ENCODE results near the gene FAM210A.

Gene FAM210A

GRCh38 chr18:13643261-13643751 lies 83.1 kb downstream of the FAM210A start:
- DNase-seq, result no peak

DNA sequence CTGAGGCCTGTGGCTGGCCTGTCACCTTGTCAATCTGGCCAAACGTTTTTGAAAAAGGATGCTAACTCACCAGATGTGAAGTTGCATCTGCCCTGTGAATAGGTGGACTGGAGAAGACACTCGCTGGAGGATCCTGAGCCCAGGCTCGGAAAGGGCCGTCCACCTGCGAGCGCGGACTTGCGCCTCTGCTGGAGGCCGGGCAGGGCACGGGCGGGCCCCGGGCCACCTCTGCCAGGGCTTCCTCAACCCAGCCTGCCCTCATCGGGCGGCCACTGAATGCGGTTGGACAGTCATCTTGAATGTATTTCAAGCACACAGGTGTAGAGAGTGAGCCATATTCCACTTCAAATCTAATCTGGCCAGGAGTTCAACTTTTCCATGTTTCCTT lies 83.9 kb downstream of the FAM210A start:
- no peak for DNase-seq

GRCh38 chr18:13641551-13642439 lies 84.6 kb downstream of the FAM210A start:
- DNase-seq, result no peak

GRCh38 chr18:13640266-13640860 lies 86.0 kb downstream of the FAM210A start:
- DNase-seq, result no peak

- DNase-seq, result no peak
Observed at GRCh38 chr18:13638719-13639595, 87.4 kb downstream of the FAM210A start.

DNA sequence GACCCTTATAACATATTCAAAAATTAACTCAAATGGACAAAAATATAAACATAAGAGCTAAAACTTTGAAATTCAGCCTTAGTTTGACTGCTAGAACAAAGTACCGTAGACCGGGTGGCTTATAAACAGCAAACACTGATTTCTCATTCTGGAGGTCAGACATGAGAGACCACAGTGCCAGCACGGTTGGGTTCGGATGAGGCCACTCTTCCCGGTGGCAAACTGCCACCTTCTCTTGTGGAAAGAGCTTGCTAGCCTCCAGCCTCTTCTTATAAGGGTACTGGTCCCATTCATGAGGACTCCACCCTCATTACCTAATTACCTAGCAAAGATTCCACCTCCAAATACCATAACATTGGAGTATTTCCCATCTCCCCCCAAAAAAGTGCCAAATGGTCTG lies 91.3 kb downstream of the FAM210A start:
- no peak for DNase-seq

DNA sequence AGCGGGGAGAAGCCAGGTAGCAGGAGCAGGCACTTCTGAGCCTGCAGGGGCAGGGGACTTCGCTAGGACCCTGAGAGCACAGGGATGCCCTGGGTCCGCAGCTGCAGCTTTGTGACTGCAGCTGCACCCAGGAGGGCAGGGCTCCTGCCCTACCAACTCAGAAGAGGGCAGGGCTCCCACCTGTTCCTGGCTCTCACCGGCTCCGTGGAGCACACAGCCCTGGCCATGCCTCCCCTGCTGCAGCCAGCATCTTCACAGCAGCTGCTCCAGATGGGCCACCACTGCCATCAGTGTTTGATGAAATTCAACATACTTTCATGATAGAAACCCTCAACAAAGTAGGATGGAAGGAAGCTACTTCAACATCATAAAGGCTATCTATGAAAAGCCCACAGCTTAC lies 92.7 kb downstream of the FAM210A start:
- DNase-seq, result no peak

DNA sequence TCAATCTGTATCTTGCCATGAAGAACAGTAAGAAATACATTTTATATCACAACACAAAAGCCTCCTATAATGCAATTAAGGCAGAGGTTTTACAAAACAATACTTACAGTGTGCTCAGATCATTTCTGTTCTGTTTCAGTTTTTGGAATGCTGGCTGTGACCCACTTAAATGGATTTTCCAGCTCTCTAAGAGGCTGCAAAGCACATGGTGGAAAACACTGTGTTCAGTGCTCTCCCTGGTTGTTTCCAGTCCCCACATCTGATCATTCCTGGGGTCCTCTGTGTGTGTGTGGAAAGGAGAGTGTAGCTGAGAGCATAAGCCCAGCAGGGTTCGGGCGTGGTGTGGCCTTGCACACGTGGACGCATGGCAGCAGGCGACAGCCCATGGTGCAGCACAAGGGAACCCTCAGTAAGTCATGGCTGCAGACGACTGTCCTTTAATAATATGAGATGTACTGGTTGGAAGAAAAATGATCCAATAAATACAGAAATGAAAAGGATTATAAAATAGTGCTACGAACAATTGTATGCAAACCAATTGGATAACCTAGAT lies 95.6 kb downstream of the FAM210A start:
- DNase-seq, result no peak

- no peak for DNase-seq
Observed at GRCh38 chr18:13629841-13630715, 96.3 kb downstream of the FAM210A start.

- no peak for DNase-seq
Observed at GRCh38 chr18:13628211-13628610, 98.1 kb downstream of the FAM210A start.

- no peak for DNase-seq
Observed at GRCh38 chr18:13627639-13628038, 98.7 kb downstream of the FAM210A start.

DNA sequence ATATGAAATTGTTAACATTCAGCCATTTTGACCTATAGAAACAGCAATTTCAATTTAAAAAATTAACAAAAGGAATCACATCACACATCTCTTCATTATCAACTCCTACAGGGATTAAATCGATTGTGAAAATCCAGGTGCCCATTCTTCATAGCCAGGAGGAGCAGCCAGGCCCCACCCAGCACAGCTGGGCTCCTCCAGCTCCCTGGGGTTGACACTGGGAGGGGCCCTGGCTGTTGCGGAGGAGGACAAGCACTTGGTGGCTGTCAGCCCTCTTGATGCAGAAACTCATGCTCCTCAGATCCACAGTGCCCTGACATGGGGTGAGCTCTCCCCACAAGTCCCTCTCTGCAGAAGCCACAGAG lies 99.8 kb downstream of the FAM210A start:
- DNase-seq, result no peak

GRCh38 chr18:13625843-13626543 lies 100.4 kb downstream of the FAM210A start:
- DNase-seq, result no peak

DNA sequence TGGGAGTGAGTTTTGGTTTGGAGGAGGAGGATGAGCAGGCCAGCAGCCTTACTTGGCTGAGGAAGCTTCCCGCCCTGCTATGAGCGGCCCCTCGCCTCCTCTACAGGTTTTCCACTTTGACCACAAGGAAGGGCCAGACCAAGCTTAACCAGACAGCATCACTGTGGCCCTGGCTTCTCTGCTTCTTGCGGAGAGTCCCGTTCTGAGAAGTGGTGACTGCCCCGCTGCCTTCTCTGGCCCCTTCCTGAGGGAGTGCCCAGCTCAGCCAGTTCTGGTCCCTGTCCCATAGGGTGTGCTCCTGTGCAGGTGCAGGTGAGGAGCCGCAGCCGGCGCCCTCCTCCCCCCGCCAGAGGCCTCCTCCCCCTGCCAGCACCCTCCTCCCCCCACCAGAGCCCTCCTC lies 101.0 kb downstream of the FAM210A start:
- DNase-seq, result no peak

DNA sequence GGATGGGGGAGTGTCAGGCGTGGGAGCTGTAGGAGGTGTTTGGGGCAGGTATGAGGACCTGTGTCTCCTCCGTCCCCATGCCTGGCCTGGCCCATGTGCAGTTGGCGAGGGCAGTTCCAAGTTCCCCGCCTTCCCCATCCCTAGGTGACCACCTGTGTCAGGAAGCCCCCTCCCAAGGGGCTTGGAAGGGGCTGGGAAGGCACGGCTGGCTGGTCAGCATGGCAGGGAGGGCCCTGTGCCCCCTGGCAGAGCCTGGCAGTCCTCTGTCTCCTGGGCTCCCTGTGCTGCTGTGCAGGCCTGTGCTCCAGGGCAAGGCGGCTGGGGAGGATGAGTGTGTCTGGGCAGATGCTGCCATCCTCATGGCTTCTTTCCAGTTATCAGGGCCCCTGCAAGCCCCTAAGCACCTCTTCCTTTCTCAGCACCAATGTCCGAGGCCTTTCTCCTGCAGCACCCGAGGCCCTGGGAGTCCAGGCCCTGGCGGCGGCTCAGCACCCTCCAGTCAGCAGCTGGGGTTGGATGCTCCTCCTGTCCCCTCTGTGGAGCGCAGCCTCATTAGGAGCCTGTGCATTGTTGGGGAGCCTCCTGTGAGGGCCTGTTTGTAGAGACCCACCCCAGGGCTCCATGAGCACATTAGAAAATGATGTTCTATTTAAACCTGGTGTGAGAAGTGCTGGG lies 101.7 kb downstream of the FAM210A start:
- no peak for DNase-seq

DNA sequence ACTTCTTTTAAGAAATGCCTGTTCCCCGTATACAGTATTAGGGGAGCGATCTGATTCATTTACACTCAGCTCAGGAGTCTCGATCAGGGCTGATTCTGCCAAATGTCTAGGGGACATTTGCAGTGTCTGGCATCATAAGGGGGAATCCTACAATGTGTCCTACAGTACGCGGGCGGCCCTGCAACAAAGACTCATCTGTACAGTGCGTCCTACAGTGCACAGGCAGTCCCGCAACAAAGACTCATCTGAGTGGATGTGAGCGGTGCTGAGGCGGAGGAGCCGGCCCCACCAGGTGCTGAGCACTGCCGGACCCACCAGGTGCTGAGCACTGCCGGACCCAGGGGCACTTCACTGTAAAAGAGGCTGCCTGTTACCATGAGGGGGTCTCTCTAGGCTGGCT lies 102.5 kb downstream of the FAM210A start:
- no peak for DNase-seq

DNA sequence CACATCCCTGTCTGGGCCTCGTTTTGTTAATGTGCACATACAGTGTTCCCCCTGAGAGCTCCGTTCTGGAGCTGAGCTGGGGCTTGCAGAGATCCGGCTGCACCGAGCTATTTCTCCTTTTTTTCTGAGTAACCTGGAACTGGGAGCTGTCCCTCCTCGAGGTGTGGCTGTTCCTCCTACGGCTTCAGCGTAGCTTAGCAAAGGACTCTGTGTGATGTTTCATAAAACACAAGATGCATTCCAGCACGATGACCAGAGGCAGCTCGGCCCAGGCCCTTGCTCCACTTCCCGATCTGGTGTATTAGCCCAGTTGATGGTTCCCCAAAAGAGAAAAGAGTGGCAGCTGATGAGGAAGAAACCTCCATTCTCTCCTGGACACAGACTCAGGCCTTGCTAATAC lies 103.0 kb downstream of the FAM210A start:
- DNase-seq, result no peak

GRCh38 chr18:13622751-13623150 lies 103.6 kb downstream of the FAM210A start:
- no peak for DNase-seq

GRCh38 chr18:13621886-13622619 lies 104.3 kb downstream of the FAM210A start:
- no peak for DNase-seq

DNA sequence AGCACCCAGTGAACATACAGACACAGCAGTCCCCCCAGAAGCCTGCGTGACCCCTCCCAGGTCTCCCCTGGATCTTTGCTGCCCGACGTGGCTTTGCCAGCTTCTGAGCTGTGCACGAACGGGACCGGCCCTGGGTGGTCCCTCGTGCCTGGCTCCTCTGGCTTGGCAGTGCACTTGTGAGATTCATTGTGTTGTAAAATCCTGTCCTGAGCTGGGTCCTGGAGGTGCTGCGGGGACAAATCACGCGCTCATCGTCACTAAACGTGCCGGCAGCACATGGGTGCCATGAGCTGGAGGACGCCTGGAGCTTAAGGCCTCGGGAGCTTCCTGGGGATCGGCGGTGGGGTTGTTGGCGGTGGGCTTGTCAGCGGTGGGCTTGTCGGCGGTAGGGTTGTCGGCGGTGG lies 104.9 kb downstream of the FAM210A start:
- DNase-seq, result no peak
